Suprapubic skin (tissue), 3 donors: ENCODE measurements around the gene FAM186B.

Experiments
- CTCF ChIP-seq, 2 donors: fragments of 200-600 bp in 1 of 2; fragments of 450-650 bp in 1 of 2; sonication (generic) in 1 of 2; IDR thresholded peaks; one replicate each; pipeline ENCODE4 v1.5.1; 2016 to 2019; ENCODE audit warnings: antibody characterized with exemption in 2 of 2, mild to moderate bottlenecking in 1 of 2, moderate library complexity in 1 of 2
- POLR2A ChIP-seq, 2 donors: fragments of 450-650 bp; IDR thresholded peaks; one replicate each; pipeline ENCODE4 v1.6.1; 2017; ENCODE audit warnings: antibody characterized with exemption in 2 of 2, mild to moderate bottlenecking in 2 of 2, moderate library complexity in 2 of 2

GRCh38 chr12:49588721-49589516 is 16.5 kb downstream of the FAM186B start:
- TF ChIP-seq CTCF (IDR thresholded peaks at IDR 0.05) (no peak), POLR2A (IDR thresholded peaks at IDR 0.05) (no peak)
